GM12875 (cell line): ENCODE data around the gene TIGD1.

Experiments used
- H3K4me3 ChIP-seq: one replicate; pipeline ENCODE4 v1.5.1; 2011; ENCODE audit warnings: low read depth, low read length, control low read depth
- CTCF ChIP-seq: IDR thresholded peaks from 2 replicates; pipeline ENCODE4 v1.5.1; 2011; ENCODE audit warnings: low read depth, mild to moderate bottlenecking, control low read depth, inconsistent platforms, low read length, moderate library complexity, borderline replicate concordance; ENCODE audit not compliant: insufficient read depth

TIGD1 gene

GRCh38 chr2:232569541-232569940 lies 19.2 kb upstream of the TIGD1 start:
- no peak for TF ChIP-seq CTCF
- no peak overlapping the region for H3K4me3 ChIP-seq

- no peak for TF ChIP-seq CTCF
- no peak overlapping the region for H3K4me3 ChIP-seq
Measured at GRCh38 chr2:232568161-232568560, 17.8 kb upstream of the TIGD1 start.

GRCh38 chr2:232567721-232568120 lies 17.4 kb upstream of the TIGD1 start:
- no peak overlapping the region for H3K4me3 ChIP-seq
- no peak for TF ChIP-seq CTCF

- no peak overlapping the region for H3K4me3 ChIP-seq
Measured at GRCh38 chr2:232563580-232563979, 13.2 kb upstream of the TIGD1 start.

GRCh38 chr2:232562515-232563151 lies 12.3 kb upstream of the TIGD1 start:
- H3K4me3 ChIP-seq = no peak overlapping the region
- TF ChIP-seq CTCF = no peak

More at GRCh38 chr2:232563580-232563979, 13.2 kb upstream of the TIGD1 start:
- TF ChIP-seq CTCF = no peak

- no peak overlapping the region for H3K4me3 ChIP-seq
- no peak for TF ChIP-seq CTCF
Measured at GRCh38 chr2:232556426-232556825, 6.1 kb upstream of the TIGD1 start.

GRCh38 chr2:232551776-232552175 lies 1.4 kb upstream of the TIGD1 start:
- no peak for TF ChIP-seq CTCF
- peak overlapping the region; percentile 86 for H3K4me3 ChIP-seq
